ENCODE measurements around the gene MEIS3. TPM values are rescaled to one million over a fixed set of nuclear protein-coding genes. Genes with fewer than 3 reads are reported as not detected.

Gene MEIS3
- total RNA-seq, 1 donor from 2014 or later: 32.2 TPM

DNA sequence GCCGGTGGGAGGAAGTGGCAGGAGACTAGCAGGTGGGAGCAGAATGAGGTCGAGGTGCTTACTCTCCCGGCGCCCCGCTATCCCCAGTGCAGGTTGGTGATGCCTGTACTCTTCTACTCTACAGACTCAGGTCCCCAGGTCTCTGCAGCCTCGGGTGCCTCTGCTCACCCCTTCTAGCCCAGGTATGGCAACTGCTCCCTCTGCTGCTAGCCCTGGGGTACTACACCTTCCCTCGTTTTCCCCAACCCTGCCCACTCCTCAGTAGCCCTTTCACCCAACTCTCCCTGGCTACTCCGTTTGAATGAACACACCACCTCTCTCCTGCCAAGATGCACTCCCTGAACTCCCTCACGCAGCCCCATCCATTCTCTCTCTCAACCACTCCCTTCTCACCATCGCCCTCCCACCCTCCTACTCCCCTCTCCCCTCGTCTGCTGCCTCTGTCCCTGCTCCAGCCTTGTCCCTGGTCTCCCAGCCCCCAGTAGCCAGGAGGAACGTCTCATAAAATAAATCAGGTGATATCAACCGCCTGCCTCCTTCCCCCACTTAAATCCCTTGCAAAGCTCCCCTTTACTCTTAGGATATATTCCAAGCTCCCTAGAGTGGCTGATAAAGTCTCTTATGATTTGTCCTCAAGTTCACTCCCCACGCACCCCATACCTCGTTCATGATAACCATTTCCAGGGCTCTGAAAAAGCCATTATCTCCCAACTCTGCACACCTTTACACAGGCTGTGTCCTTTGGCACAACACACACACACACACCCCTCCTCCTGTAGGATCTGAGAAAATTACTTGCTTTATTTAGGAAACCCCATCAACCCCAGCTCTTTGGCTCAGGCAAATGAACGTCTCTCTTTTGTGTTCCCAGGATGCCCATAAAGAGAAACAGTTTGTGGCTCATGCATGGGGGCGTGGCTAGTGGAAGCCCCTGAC is 8.2 kb upstream of the MEIS3 start:
- peak overlapping the region; percentile 25 for H3K27ac Mint-ChIP-seq
- Histone ChIP-seq H3K36me3 (no peaks in the 10 kb centered on the region), H3F3A (ENCODE audit: low read depth) (peaks cover 45% of the 10 kb centered on the region), H3K27ac (peak overlapping the region; percentile 60), H3K9me3 (ENCODE audit: low read depth) (no peaks in the 10 kb centered on the region), H3K9ac (no peak overlapping the region), H3K4me1 (peaks cover 22% of the 10 kb centered on the region), H2AFZ (replicated peaks) (no peak overlapping the region), H3K79me2 (ENCODE audit: low read depth) (no peaks in the 10 kb centered on the region), H4K20me1 (ENCODE audit: low read depth) (no peaks in the 10 kb centered on the region), H3K27me3 (peaks cover 42% of the 10 kb centered on the region), H3K4me2 (peak overlapping the region; percentile 84), H3K4me3 (peak overlapping the region; percentile 42)
- H3K36me3 Mint-ChIP-seq: no peaks in the 10 kb centered on the region
- DNase-seq (ENCODE audit: low spot score): peak; percentile 87
- no peak overlapping the region for H3K4me3 Mint-ChIP-seq
- H3K9me3 Mint-ChIP-seq: no peaks in the 10 kb centered on the region
- peaks cover 25% of the 10 kb centered on the region for H3K27me3 Mint-ChIP-seq (ENCODE audit: insufficient read depth, low read depth)
- no peak for TF ChIP-seq EZH2 (IDR thresholded peaks at IDR 0.05)
- TF ChIP-seq, protein P1, sequence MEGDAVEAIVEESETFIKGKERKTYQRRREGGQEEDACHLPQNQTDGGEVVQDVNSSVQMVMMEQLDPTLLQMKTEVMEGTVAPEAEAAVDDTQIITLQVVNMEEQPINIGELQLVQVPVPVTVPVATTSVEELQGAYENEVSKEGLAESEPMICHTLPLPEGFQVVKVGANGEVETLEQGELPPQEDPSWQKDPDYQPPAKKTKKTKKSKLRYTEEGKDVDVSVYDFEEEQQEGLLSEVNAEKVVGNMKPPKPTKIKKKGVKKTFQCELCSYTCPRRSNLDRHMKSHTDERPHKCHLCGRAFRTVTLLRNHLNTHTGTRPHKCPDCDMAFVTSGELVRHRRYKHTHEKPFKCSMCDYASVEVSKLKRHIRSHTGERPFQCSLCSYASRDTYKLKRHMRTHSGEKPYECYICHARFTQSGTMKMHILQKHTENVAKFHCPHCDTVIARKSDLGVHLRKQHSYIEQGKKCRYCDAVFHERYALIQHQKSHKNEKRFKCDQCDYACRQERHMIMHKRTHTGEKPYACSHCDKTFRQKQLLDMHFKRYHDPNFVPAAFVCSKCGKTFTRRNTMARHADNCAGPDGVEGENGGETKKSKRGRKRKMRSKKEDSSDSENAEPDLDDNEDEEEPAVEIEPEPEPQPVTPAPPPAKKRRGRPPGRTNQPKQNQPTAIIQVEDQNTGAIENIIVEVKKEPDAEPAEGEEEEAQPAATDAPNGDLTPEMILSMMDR (IDR thresholded peaks at IDR 0.05): peak; percentile 81
- peaks cover 24% of the 10 kb centered on the region for H3K4me1 Mint-ChIP-seq

DNA sequence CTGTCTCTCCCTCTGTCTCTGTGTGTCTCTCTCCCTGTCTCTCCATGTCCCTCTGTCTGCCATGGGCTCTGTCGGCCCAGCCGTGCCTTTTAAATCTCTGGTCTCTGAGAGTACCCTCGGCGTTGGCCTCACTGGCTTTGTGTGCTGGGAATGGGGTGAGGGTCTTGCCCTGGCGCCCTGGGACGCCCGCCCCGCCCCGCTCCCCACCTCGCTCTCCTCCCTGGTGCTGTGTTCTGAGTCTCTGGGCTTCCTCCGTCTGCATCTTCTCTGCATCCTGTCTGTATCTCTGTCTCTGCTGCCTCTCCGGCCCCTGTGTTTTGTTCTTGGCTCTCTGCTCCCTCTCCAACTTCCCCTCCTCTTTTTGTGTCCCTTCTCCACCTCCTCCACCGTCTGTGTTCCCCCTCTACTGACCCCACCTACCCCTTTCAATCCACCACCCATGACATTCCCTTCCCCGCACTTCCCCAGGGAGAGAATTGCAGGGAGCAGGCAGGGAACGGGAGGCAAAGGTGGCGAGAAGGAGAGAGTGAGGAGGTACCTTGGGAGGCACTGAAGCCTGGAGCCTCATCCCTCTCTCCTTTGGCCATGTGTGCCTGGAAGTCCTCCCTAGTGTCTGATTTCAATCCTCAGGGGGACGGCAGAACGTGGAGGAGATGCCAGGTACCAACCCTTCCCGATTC is 4.0 kb upstream of the MEIS3 start:
- Histone ChIP-seq H3K9me3 (ENCODE audit: low read depth) (no peaks in the 10 kb centered on the region), H3K9ac (no peak overlapping the region), H3K27me3 (peaks cover 51% of the 10 kb centered on the region), H3F3A (ENCODE audit: low read depth) (peaks cover 41% of the 10 kb centered on the region), H3K4me3 (no peak overlapping the region), H2AFZ (replicated peaks) (no peak overlapping the region), H3K4me2 (peak overlapping the region; percentile 33), H4K20me1 (ENCODE audit: low read depth) (peaks cover under 1% of the 10 kb centered on the region), H3K79me2 (ENCODE audit: low read depth) (no peaks in the 10 kb centered on the region), H3K27ac (no peak overlapping the region), H3K36me3 (no peaks in the 10 kb centered on the region), H3K4me1 (peaks cover 41% of the 10 kb centered on the region)
- TF ChIP-seq EZH2 (IDR thresholded peaks at IDR 0.05) (no peak), EZH2phosphoT487 (IDR thresholded peaks at IDR 0.05) (no peak)
- TF ChIP-seq, protein P1 (IDR thresholded peaks at IDR 0.05): no peak
- Mint-ChIP-seq H3K9me3 (no peaks in the 10 kb centered on the region), H3K4me1 (peaks cover 43% of the 10 kb centered on the region), H3K4me3 (peak overlapping the region; percentile 78), H3K36me3 (no peaks in the 10 kb centered on the region), H3K27ac (no peak overlapping the region), H3K27me3 (ENCODE audit: insufficient read depth, low read depth) (peaks cover 20% of the 10 kb centered on the region)
- no peak for DNase-seq (ENCODE audit: low spot score)

DNA sequence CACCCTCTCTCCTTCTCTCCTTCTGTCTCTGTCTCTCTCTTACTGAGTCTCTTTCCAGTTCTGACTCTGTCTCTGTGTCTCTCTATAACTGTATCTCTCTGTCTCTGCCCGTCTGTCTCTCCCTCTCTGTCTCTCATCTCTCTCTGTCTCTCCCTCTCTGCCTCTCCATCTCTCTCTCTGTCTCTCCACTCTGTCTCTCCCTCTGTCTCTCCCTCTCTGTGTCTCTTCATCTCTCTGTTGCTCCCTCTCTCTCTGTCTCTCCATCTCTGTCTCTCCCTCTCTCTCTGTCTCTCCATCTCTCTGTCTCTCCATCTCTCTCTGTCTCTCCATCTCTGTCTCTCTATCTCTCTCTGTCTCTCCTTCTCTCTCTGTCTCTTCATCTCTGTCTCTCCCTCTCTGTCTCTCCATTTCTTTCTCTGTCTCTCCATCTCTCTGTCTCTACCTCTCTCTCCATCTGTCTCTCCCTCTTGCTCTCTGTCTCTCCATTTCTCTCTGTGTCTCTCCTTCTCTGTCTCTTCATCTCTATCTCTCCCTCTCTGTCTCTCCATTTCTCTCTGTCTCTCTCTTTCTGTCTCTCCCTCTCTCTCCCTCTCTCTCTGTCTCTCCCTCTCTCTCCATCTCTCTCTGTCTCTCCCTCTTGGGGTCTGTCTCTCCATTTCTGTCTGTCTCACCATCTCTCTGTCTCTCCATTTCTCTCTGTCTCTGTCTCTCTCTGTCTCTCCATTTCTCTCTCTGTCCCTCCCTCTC is 3.3 kb upstream of the MEIS3 start:
- Histone ChIP-seq H3K36me3 (no peaks in the 10 kb centered on the region), H3K4me2 (peak overlapping the region; percentile 96), H3K4me1 (peaks cover 42% of the 10 kb centered on the region), H3K27me3 (peaks cover 59% of the 10 kb centered on the region), H3K27ac (no peak overlapping the region), H3K79me2 (ENCODE audit: low read depth) (no peaks in the 10 kb centered on the region), H3K4me3 (peak overlapping the region; percentile 57), H4K20me1 (ENCODE audit: low read depth) (peaks cover 8% of the 10 kb centered on the region), H2AFZ (replicated peaks) (no peak overlapping the region), H3K9me3 (ENCODE audit: low read depth) (no peaks in the 10 kb centered on the region), H3F3A (ENCODE audit: low read depth) (peaks cover 43% of the 10 kb centered on the region), H3K9ac (no peak overlapping the region)
- Mint-ChIP-seq H3K27me3 (ENCODE audit: insufficient read depth, low read depth) (peaks cover 27% of the 10 kb centered on the region), H3K27ac (peak overlapping the region; percentile 58), H3K36me3 (peaks cover 3% of the 10 kb centered on the region), H3K9me3 (no peaks in the 10 kb centered on the region), H3K4me1 (peaks cover 50% of the 10 kb centered on the region), H3K4me3 (peak overlapping the region; percentile 78)
- no peak for DNase-seq (ENCODE audit: low spot score)
- TF ChIP-seq, protein P1 (IDR thresholded peaks at IDR 0.05): no peak
- TF ChIP-seq EZH2phosphoT487 (IDR thresholded peaks at IDR 0.05) (no peak), EZH2 (IDR thresholded peaks at IDR 0.05) (no peak)

All from neural progenitor cell (in vitro differentiated cells).